HL-60 (cell line): ENCODE data around the gene SENP8.

ENCODE experiments used
- CTCF ChIP-seq: IDR thresholded peaks from one replicate; pipeline ENCODE4 v1.5.1; 2011; ENCODE audit warnings: low read length, control low read depth, inconsistent platforms; ENCODE audit not compliant: insufficient read depth
- GABPA ChIP-seq: IDR thresholded peaks from 2 replicates; pipeline ENCODE4 v1.6.1; 2012; ENCODE audit warnings: low read depth
- POLR2AphosphoS5 ChIP-seq: IDR thresholded peaks from 2 replicates; pipeline ENCODE4 v1.6.1; 2012; ENCODE audit warnings: low read depth
- TF ChIP-seq, protein P1 (sequence below): IDR thresholded peaks from 2 replicates; pipeline ENCODE4 v1.6.1; 2012; ENCODE audit warnings: low read depth; ENCODE audit not compliant: insufficient replicate concordance

GRCh38 chr15:72146934-72147333, 28.7 kb downstream of the SENP8 start:
- TF ChIP-seq POLR2AphosphoS5 (no peak), CTCF (no peak), GABPA (no peak)
- TF ChIP-seq, protein P1, sequence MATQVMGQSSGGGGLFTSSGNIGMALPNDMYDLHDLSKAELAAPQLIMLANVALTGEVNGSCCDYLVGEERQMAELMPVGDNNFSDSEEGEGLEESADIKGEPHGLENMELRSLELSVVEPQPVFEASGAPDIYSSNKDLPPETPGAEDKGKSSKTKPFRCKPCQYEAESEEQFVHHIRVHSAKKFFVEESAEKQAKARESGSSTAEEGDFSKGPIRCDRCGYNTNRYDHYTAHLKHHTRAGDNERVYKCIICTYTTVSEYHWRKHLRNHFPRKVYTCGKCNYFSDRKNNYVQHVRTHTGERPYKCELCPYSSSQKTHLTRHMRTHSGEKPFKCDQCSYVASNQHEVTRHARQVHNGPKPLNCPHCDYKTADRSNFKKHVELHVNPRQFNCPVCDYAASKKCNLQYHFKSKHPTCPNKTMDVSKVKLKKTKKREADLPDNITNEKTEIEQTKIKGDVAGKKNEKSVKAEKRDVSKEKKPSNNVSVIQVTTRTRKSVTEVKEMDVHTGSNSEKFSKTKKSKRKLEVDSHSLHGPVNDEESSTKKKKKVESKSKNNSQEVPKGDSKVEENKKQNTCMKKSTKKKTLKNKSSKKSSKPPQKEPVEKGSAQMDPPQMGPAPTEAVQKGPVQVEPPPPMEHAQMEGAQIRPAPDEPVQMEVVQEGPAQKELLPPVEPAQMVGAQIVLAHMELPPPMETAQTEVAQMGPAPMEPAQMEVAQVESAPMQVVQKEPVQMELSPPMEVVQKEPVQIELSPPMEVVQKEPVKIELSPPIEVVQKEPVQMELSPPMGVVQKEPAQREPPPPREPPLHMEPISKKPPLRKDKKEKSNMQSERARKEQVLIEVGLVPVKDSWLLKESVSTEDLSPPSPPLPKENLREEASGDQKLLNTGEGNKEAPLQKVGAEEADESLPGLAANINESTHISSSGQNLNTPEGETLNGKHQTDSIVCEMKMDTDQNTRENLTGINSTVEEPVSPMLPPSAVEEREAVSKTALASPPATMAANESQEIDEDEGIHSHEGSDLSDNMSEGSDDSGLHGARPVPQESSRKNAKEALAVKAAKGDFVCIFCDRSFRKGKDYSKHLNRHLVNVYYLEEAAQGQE: no peak
